Measurements from ENCODE around the gene ELAC2.

DNA sequence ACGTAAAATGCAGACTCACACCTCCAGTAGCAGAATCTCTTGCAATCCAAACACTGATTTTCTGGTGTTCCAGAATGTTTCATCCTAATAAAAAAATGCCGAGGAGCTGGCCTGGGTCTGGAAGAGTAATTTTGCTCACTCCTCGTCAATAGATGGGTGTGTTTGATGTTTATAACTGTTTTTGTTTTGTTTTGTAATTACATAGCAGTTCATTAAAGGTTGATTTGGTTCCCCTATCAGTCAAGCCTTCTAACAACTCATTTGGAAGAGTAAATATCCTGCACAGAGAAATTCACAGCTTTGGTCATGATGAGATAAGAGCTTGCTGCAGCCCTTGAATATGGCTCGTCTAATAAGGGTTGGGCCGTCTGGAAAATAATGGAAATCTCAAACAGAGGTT is 36.8 kb upstream of the ELAC2 start:
- TF ChIP-seq, protein P1, sequence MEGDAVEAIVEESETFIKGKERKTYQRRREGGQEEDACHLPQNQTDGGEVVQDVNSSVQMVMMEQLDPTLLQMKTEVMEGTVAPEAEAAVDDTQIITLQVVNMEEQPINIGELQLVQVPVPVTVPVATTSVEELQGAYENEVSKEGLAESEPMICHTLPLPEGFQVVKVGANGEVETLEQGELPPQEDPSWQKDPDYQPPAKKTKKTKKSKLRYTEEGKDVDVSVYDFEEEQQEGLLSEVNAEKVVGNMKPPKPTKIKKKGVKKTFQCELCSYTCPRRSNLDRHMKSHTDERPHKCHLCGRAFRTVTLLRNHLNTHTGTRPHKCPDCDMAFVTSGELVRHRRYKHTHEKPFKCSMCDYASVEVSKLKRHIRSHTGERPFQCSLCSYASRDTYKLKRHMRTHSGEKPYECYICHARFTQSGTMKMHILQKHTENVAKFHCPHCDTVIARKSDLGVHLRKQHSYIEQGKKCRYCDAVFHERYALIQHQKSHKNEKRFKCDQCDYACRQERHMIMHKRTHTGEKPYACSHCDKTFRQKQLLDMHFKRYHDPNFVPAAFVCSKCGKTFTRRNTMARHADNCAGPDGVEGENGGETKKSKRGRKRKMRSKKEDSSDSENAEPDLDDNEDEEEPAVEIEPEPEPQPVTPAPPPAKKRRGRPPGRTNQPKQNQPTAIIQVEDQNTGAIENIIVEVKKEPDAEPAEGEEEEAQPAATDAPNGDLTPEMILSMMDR (IDR thresholded peaks at IDR 0.05) = no peak
- TF ChIP-seq POLR2A (IDR thresholded peaks at IDR 0.05) = no peak
